Measurements from ENCODE around the gene DOCK1.

Gene DOCK1

DNA sequence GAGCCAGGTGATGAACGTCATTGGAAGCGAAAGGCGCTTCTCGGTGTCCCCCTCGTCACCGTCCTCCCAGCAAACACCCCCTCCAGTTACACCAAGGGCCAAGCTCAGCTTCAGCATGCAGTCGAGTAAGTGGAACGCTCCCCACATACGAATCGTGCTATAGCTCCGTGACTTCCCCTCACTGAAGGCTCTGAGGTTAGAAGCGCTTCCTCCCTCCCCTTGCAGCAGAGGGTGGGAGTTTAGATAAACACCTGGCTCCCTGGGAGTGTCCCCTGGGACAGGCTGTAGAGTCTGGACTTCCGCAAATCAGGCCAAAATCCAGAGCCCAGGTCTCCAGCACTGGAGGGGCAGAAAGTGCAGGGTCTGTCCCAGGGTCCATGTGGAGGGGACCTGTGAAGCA is 538.9 kb downstream of the DOCK1 start:
- DNase-seq: no peak

DNA sequence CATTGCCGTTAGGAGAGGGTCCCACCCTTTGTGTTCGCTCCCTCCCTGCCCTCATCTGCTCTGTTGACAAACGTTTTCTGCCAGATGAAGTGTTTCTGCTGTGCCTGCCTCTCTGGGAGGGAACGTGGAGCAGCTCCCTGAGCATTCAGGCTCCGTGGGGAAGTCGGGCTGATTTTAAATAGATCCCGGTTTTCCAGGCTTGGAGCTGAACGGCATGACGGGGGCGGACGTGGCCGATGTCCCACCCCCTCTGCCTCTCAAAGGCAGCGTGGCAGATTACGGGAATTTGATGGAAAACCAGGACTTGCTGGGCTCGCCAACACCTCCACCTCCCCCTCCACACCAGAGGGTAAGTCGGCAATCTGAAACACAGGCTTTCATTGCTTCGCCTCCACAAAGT is 542.0 kb downstream of the DOCK1 start:
- DNase-seq: no peak

DNA sequence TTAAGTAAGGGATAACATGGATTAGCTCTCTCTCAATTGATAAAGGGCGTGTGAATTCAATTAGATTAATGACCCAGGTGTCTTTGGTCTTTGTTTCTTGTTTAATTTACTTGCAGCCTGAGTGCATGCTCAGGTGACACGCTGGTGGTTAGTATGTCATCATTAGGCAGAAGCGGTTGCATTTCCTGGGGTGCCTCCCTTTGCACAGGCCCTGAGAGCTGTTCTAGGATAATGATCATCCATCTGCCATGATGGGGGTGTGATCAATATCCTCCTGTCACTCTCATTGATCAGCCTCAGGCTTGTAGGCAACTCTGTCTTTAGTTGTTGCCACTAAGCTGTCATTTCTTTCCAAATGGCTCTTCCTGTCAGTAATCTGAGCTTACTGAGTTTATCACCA is 544.3 kb downstream of the DOCK1 start:
- no peak for DNase-seq

DNA sequence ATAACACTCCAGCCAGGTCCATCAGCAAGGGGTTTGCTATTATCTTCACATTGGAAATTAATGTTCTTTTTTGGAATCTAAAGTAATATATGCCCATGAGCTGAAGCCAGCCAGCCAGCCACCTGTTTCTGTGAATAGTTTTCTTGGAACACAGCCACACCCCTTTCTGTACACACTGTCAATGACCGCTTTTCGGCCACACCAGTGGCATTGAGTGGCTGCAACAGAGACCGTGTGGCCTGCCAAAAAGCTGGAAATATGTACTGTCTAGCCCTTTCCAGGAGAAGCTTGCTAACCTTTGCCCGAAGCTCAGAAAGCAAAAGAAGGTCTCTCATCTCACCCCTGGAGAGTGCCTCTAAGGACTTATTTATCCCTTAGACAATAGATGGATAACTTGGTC is 545.4 kb downstream of the DOCK1 start:
- no peak for DNase-seq

DNA sequence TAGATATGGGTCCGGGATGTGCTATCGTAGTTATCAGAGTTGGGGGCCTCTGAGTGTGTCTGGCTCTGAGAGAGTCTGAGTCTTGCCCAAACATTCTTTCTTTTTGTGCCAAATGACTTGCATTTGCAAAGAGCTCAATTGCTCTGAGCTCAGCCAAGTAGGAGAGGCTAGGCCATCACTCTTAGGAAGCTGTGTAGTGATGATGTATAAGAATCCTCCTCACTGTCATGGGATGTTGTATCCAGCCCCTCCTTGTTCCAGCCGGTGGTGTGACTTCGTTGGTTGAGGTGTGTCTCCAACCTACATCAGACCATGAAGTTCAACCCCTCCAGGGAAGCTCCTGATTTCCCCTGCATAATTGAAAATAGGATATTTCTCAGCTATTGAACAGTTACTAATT is 546.4 kb downstream of the DOCK1 start:
- no peak for DNase-seq

DNA sequence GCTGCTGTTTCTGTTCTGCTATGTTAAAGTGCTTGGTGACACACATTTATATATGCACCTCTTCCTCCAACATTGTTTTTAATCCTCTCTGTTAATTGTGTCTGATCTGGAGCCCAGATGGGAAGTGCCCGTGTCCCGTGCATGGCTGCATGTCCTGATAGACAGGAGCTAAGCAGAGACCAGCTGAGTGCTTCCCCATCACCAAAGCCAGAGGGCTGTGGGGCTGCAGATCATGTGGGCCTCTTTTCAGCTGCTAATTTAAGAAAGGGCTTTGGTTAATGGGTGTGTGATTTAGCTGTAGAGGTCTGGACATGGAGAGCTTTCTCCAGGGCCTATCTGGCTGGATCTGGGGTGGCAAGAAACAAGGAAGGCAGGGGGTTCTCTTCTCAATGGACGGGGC is 547.3 kb downstream of the DOCK1 start:
- no peak for DNase-seq

DNA sequence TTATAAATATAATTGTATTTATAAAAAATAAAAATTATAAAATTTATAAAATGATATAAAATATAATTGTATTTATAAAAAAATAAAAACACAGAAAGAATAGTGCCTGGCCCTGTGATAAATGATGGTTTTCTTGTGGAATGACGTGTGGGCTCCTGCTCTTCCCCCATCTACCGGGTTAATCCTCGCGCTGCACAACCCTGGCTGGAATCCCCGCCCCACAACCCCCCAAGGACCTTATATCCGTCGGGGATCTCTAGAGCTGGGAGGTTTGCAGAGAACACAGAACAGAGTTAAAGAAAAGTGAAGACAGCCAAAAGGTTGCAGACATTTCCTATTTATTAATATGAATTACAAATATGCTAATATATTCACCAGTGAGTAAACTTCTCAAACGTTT is 548.5 kb downstream of the DOCK1 start:
- no peak for DNase-seq

DNA sequence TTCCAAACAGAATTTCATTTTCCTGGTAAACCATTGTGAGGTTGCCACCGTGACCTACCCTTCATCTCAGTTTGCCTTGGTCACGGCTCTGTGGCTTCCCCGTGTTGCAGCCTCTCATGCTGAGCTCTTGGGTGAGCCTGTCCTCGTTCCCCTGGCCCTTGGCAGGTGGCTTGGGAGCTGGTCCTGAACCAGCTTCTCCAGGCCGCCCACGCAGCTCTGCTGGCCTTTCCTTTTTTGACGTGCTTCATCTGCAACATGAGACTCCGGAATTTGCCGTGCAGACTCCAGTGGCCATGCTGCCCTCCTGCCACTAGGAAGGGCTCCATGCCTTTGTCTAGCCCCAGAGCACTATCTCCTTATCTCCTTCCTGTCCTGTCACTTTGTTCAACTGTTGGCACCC is 550.9 kb downstream of the DOCK1 start:
- DNase-seq: no peak

DNA sequence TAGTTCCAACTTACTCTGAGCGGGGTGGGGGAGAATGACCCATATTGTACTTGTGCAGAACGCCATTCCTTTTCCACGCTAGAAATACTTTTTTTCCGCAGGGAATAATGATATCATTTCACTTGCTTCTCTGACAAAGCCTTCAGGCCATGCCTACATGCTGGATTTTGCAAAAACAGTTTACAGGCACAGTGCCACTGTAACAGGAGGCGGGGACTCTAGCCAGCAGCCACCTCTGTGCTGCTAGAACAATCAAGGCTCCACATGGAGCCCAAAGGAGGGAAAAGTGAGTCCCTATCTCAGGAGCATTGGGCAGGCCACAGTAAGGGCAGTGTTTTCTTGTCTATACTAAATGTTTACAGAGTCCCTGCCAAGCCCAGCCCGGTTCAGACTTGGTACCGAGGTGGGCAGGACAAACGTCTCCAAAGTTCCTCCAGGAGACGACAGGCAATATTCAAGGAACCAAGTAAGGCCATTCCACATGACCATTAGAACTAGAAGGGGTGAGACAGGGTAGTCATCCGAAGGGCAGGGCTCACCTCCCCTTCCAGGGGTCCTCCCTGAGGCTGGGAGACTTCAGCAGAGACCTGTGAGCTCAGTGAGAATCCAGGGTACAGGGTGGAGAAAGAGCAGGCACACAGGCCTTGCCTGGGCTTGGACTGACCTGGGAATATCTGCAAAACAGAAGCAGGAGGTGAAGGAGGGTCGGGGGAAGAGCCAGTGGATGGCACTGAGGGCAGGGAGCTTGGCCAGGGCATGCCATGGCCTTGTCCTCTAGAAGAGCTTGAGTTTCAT is 553.0 kb downstream of the DOCK1 start:
- no peak for DNase-seq

DNA sequence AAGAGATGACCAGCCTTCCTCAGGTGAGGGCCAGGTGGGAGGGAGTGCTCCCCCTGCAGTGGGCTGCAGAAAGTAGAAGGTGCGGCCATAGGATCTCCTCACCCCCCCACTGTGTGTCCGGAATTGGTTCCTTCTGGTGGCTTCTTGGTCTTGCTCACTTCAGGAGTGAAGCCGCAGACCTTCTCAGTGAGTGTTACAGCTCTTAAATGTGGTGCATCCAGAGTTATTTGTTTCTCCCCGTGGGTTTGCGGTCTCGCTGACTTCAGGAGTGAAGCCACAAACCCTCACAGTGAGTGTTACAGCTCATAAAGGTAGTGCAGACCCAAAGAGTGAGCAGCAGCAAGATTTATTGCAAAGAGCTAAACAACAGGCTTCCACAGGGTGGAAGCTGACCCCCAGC is 553.6 kb downstream of the DOCK1 start:
- no peak for DNase-seq

DNA sequence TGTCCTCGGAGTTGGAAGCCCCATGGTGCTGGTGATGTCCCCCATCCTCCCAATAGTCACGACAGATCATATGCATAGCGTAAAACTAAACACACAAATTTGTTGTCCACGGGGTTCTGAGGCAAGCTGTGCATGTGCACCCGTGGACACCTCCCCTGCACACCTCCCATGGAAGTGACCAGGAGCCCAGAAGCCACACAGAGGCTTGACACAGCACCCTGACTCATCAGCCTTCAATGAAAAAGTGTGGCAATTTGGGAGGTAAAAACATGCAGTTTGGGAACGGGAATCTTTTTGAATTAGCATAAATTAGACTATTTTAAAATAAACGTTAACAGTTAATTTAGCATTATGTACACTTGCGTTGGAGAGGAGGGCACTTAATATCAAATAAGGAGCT is 554.7 kb downstream of the DOCK1 start:
- DNase-seq: no peak

DNA sequence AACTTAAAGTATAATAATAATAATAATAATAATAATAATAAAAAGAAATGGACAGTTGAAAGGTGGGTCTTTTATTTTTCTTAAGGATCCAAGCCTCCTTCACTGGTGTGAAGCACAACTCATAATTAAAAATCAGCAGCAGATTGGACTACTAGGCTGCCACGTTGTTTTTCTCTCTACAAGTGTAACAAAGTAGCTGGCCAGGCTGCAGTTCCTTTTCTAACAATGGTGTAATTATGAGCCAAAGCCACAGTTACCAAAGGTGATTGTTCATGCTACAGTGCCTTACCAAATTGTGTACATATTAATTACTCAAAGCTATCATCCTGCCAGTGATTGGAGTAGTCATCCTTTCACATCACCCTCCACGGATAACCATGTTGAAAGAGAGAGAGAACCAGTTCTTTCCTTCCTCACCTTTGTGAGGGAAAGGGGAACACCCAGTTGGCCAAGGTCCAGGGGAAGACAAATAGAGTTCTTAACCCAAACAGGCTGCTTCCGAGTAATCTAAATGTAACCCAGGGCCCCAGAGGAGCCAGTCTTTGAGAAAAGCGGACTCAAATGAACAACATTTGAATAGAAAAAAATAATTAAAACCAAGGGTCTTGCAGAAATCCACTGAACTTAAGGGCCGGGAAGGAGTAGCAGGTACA is 557.5 kb downstream of the DOCK1 start:
- no peak for DNase-seq

DNA sequence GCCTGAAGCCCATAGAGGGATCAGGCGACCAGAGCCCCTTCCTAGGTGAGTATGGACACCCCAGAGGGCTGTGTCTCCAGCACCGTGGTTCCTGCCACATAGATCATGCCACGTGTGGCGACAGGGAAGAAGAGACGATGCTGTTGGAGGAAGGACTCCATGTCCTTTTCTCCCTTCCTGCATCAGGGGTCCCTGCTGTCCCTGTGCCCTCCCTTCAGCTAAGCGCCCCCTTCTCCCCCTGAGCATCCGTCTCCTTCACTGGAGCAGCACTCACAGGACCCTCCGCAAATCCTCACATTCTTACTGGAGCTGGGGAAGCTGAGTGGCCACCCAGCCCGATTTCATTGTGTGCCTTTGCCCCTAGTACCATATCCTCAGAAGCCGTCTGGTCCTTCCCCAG is 558.3 kb downstream of the DOCK1 start:
- no peak for DNase-seq

DNA sequence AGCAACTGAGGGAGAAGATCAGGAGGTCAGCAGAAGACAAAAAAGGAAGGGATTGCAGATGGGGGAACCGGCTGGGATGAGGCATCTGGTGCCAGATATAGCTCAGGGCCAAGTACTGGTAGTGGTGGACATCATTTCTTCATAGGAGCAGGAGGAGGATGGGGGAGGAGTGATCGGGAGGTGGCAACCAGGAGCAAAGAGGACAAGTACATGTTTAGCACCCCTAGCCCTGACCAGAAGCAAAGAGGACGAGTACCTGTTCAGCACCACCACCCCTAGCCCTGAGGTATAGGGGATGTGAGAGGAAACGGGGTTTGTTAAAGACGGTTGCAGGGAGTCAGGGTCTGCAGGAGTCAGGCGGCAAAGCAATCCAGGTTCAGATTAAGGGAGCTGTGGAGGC is 559.3 kb downstream of the DOCK1 start:
- no peak for DNase-seq

DNA sequence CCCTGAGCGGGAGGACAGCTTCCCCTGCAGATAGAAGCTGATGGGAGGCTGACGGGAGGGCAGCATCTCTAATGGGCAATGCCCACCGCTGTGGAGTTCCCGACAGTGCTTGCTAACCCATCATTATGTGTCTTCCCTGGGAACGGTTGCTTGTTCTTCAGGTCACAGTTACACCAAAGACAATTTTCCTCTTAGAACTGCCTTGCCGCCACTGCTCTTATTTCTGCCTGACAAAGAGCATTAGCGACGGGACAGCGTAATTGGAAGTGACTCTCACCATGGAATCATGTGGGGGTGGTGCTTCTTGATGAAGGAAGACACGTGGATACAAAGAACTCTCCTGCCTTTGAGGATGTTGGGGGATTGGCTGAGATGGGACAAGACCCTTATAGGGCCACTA is 562.6 kb downstream of the DOCK1 start:
- DNase-seq: no peak

DNA sequence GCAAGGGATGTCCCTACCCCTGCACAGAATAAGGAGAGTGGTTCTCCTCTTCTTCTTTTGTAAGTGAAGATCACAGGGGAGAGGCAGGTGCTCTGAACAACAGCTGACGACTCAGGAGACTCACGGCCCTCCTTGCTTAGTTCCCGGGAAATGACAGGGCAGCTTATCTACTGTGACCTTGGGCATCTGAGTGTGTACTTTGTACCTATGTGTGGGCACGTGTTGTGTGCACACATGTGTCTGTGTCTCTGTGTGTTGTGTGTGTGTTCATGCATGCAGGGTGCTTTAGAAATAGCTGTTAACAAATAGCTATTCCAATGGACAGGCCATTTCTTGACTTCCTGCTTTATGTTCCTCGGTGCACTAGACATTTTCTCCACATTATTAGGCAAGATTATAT is 563.4 kb downstream of the DOCK1 start:
- DNase-seq: no peak

DNA sequence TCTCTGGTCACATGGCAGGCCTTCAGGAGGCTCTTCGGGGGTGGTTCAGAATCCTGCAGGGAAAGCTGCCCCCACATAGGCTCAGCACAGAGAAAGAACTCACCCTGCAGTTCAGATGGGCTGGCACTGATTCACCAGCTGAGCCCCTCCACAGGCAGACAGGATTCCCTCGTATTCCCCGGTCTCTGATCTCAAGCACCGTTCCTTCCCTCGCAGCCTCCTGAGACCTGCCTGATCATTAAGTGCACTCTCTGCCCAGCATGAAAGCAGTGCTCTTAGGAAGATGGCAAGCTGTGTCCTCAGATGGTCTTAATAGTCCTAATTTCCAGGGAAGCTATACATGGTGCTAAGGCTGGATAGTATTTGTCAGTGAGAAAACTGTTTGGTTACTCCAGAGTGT is 565.7 kb downstream of the DOCK1 start:
- no peak for DNase-seq

DNA sequence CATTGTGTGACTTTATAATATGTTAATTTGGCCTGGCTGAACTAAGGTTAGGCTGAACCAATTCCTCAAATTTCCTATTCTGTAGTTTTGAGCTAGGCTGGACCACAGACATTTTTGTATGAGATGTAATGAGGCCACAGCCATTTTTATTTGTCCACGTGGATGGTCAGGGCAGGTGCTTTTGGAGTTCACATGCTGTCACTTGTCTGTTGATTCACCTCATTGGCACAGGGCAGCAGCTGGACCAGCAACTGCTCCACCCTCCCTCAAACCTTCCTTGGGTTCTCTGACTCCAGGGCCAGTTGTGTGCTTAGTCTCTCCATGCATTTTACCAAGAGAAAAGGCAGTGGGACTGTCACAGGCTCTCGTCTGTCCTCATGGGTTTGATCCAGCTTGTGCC is 567.7 kb downstream of the DOCK1 start:
- DNase-seq: no peak

DNA sequence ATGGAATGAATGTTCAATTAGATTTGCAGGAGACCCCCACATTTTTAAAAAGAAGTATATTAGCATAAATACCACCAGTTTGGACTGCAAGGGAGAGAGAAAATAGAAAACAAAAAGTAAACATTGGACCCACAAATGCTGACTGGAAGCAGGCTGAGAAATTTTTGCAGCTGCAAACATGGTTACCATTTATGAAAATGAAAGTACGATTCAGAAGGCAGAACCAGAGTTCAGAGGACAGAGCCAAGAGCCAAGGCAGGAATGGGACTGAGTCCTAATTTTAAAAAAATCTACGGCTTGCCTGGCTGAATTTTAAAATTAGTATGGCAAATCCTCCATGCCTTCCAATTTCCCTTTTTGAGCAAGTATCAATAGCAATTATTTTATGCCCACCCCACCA is 569.3 kb downstream of the DOCK1 start:
- peak; percentile 2 for DNase-seq

DNA sequence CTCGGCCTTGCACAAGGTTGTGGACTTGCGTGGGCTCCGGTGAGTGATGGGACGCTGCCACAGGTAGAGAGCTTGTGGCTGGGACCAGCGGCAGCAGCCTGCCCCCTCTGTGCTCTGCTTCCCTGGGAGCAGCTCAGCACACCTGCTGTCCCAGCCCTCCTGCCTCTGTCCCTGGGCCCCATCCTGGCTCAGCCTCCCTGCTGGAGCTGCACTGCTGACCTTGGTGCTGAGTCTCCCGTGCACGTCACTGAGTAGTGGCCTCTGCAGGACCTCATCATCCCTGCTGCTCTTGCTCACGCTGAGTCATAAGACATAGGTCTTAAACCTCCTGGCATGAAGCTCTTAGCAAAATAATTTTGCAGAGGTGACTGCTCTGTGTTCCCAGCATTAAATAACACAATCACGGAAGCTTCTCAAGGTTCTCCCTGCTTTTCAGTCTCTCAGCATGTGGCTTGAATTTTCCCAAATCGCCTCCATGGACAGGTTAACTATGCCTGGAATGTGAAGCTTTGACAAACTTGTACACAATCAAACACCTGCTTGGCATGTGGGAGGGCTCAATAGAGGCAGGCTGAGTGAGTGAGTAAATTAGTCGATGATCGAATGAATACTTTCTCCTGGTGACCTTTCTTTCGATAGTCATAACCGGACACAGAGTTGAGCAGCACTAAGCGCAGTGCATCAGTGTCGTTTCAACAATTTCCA is 580.1 kb downstream of the DOCK1 start:
- DNase-seq: no peak

DNA sequence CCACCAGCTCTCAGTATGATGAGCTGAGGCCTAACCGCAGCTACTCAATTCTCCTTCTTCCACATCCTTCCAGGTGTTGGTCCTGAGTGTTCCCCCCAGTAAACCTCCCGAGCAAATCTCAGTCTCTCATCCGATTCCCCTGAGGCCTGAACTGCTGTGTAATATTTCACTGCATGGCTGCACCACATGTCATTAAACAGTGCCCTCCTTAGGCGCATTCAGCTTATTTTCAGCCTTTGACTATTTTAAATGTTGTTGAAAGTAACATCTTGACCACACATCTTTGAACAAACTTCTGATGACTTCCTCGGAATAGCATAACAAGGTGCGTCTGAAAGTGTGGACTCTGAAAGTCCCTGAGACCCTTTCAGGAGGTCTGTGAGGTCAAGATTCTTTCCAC is 581.1 kb downstream of the DOCK1 start:
- DNase-seq: no peak

DNA sequence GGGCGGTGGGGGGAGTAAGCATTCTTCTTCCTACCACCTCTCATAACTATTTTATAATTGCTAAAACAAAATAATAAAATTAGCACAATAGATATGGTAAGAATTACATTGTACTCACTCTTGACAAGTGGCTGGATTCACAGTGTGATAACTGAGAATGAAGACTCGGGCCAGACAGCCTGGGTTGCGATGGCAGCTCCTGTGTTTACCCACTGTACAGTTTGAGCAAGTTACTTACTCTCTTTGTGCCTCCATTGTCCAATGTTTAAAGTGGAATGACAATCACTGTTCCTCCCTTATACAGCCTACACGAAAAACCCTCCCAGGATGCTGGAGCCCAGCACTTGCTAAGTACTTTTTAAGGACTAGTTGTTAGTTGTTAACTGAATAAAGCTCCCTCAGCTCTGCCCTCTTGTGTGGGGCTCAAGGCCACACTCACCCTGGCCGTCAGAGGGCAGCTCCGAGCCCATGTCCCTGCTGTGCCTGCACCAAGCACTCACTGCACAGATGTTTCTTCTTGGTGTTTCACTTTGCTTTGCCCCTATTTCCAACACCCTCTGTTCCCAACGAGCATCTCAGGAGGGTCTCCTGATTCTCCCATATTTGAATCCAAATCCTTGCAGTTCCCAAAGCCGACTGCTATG is 587.5 kb downstream of the DOCK1 start:
- DNase-seq: no peak

DNA sequence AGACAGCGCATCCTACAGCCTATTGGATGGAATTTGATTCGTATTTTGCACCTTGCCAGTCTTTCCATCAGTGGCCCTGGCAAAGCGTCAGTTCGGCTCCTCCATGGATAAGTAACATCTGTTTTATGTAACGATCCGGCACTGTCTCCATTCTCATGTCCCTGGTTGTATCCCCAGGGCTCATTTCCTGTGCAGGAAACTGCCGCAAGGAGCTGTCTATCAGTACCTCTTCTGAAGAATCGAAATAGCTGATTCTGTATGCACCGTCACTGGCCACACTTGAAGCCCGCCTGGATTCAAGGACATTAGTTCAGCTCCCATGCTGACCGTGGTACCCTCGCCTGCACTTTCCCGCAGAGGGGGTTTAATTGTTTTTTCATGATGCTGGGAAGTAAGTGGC is 590.8 kb downstream of the DOCK1 start:
- DNase-seq: no peak

DNA sequence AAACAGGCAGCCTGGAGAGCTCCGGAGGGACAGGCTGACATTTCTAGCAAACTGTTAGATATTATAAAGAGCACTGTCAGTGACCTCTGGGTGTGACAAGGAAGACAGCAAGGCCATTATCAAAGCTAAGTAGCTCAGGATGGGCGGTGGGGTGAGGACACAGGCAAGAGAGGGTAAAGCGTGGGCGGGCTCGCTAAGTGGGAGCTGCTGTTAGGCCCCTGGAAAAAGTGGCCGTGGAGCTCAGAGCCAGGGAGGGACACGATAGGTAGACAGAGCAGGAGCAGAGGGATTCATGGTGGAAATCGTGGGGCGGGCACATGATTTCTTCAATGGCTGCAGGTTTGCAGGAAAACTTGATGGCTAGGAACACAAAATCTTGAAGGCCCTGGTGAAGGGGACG is 592.5 kb downstream of the DOCK1 start:
- no peak for DNase-seq

Data from RPMI8226 (cell line).